ENCODE results near the gene FOXD1.
"Not testable (repeated sequence)": the region's sequence is repeated elsewhere in the genome, so short reads cannot be mapped to it uniquely, and the experiment has no call there.

Gene FOXD1

GRCh38 chr5:73412597-73412988, 36.0 kb downstream of the FOXD1 start:
- no peak for DNase-seq

GRCh38 chr5:73411936-73412596, 36.5 kb downstream of the FOXD1 start:
- DNase-seq = no peak

GRCh38 chr5:73409927-73410326, 38.6 kb downstream of the FOXD1 start:
- not testable (repeated sequence) for DNase-seq

GRCh38 chr5:73405691-73406090, 42.9 kb downstream of the FOXD1 start:
- no peak for DNase-seq

- no peak for DNase-seq
These were observed 48.8 kb downstream of the FOXD1 start for GRCh38 chr5:73399775-73400174.

All from DMS153 (cell line).